B cell (primary cell): ENCODE data around the gene CRHR2. TPM values are rescaled to one million over a fixed set of nuclear protein-coding genes. Genes with fewer than 3 reads are reported as not detected.

ENCODE experiments used
- ATAC-seq: fragments of 200-7000 bp; cut with Tn5 transposase; one replicate; pipeline ENCODE4 v1.10.0; 2021; ENCODE audit warnings: low read depth, mild to moderate bottlenecking, moderate number of reproducible peaks, moderate library complexity
- CTCF ChIA-PET: fragments of 350-600 bp; sonication (Branson Sonifier 250); formaldehyde crosslinking; loops from one replicate; lab custom pipeline; 2021; ENCODE audit warnings: antibody characterized with exemption, inconsistent platforms; lab: Charles Lee
- POLR2A ChIA-PET: fragments of 350-600 bp; sonication (Branson Sonifier 250); formaldehyde crosslinking; loops from one replicate; lab custom pipeline; 2021; ENCODE audit warnings: antibody characterized with exemption; lab: Charles Lee
- DNase-seq: peaks from one replicate; pipeline ENCODE4 v3.0.0; 2013
- H2AFZ ChIP-seq: 2 replicates; pipeline ENCODE4 v1.6.1; 2012; ENCODE audit warnings: mild to moderate bottlenecking, low read depth, low read length; ENCODE audit not compliant: insufficient read depth, poor library complexity, severe bottlenecking
- H3K27ac ChIP-seq, 2 donors: 1 replicate in 1 of 2; 2 replicates in 1 of 2; pipeline ENCODE4 v1.5.1; 2012 to 2013; ENCODE audit warnings: low read length in 2 of 2, mild to moderate bottlenecking in 2 of 2, moderate library complexity in 1 of 2
- H3K27me3 ChIP-seq, 4 experiments: fragments of 200-600 bp in 1 of 4; sonication (generic) in 1 of 4; replicated peaks in 1 of 4; 1 replicate in 2 of 4; 2 replicates in 2 of 4; pipeline versions ENCODE4 v1.6.1 to v1.7.0; 2013 to 2016; ENCODE audit warnings: low read length in 3 of 4, mild to moderate bottlenecking in 2 of 4, mixed read lengths in 1 of 4, moderate library complexity in 1 of 4; ENCODE audit not compliant: insufficient read depth in 4 of 4, control insufficient read depth in 3 of 4; ENCODE audit errors: control extremely low read depth in 1 of 4
- H3K36me3 ChIP-seq, 2 experiments: replicated peaks in 1 of 2; 1 replicate in 1 of 2; 2 replicates in 1 of 2; pipeline versions ENCODE4 v1.6.1 to v1.7.1; 2013; ENCODE audit warnings: low read length in 1 of 2; ENCODE audit not compliant: insufficient read depth in 2 of 2, control insufficient read depth in 1 of 2; ENCODE audit errors: control extremely low read depth in 1 of 2, extremely low read depth in 1 of 2
- H3K4me1 ChIP-seq, 2 donors: fragments of 200-600 bp in 1 of 2; sonication (generic) in 1 of 2; 1 replicate in 1 of 2; 2 replicates in 1 of 2; pipeline versions ENCODE4 v1.5.1 to v1.6.1; 2013 to 2017; ENCODE audit warnings: low read length in 2 of 2; ENCODE audit not compliant: control insufficient read depth in 2 of 2, insufficient read depth in 2 of 2
- H3K4me2 ChIP-seq: replicated peaks from 2 replicates; pipeline ENCODE3; 2012; ENCODE audit warnings: mild to moderate bottlenecking, low read depth, low read length; ENCODE audit not compliant: poor library complexity, severe bottlenecking
- H3K4me3 ChIP-seq, 5 experiments: fragments of 200-600 bp in 1 of 5; sonication (generic) in 1 of 5; 1 replicate in 3 of 5; 2 replicates in 2 of 5; pipeline versions ENCODE4 v1.5.1 to v1.7.0; 2011 to 2016; ENCODE audit warnings: low read length in 4 of 5, mild to moderate bottlenecking in 4 of 5, low read depth in 2 of 5, control low read depth in 1 of 5, moderate library complexity in 1 of 5; ENCODE audit not compliant: insufficient read depth in 1 of 5; ENCODE audit errors: control extremely low read depth in 1 of 5, extremely low read depth in 1 of 5
- H3K79me2 ChIP-seq: fragments of 200-600 bp; sonication (generic); one replicate; pipeline ENCODE4 v1.6.0; 2016; ENCODE audit warnings: low read length; ENCODE audit not compliant: control insufficient read depth, insufficient read depth
- H3K9ac ChIP-seq: fragments of 200-600 bp; sonication (generic); 2 replicates; pipeline ENCODE4 v1.6.1; 2017; ENCODE audit warnings: mild to moderate bottlenecking, low read length, moderate library complexity
- H3K9me3 ChIP-seq, 3 donors: one replicate each; pipeline versions ENCODE4 v1.6.1 to v1.7.1; 2013; ENCODE audit warnings: low read length in 2 of 3; ENCODE audit not compliant: control insufficient read depth in 2 of 3, insufficient read depth in 1 of 3; ENCODE audit errors: control extremely low read depth in 1 of 3
- H4K20me1 ChIP-seq: 2 replicates; pipeline ENCODE4 v1.6.0; 2012; ENCODE audit warnings: mild to moderate bottlenecking, low read length; ENCODE audit not compliant: insufficient read depth, control insufficient read depth, poor library complexity, severe bottlenecking
- H3K27ac Mint-ChIP-seq: one replicate; pipeline ENCODE4 v1.8.0; 2021; ENCODE audit warnings: mixed read lengths
- H3K27me3 Mint-ChIP-seq: one replicate; pipeline ENCODE4 v1.8.0; 2021; ENCODE audit warnings: mixed read lengths
- H3K4me1 Mint-ChIP-seq: one replicate; pipeline ENCODE4 v1.8.0; 2021; ENCODE audit warnings: mixed read lengths
- H3K4me3 Mint-ChIP-seq: one replicate; pipeline ENCODE4 v1.8.0; 2021; ENCODE audit warnings: mixed read lengths
- H3K9me3 Mint-ChIP-seq: one replicate; pipeline ENCODE4 v1.8.0; 2022; ENCODE audit warnings: mixed read lengths; ENCODE audit not compliant: insufficient read depth
- EZH2 ChIP-seq: IDR thresholded peaks from 2 replicates; pipeline ENCODE4 v1.6.1; 2012; ENCODE audit warnings: borderline replicate concordance, low read depth, mild to moderate bottlenecking, moderate library complexity, low read length; ENCODE audit not compliant: insufficient read depth, poor library complexity, severe bottlenecking
- WGBS: methylation state at CpG from one replicate; pipeline ENCODE4 v1.1.5; 2013; ENCODE audit warnings: missing lambda C conversion rate; ENCODE audit not compliant: insufficient coverage; 5-methylcytosine and 5-hydroxymethylcytosine counted together
- intact Hi-C: fragments of 100-400 bp; cut with micrococcal nuclease; formaldehyde crosslinking; loops from one replicate; pipeline ENCODE4 v1.10.0; 2022
- polyA plus RNA-seq: library from polyadenylated mRNA; depleted of rRNA; stranded (reverse); fragments of >200 nt; gene quantifications from 2 replicates; pipeline ENCODE4 v1.2.3, GENCODE V29; 2012
- total RNA-seq, 2 donors: library from RNA; stranded (reverse); fragments of 120-200 nt in 1 of 2; gene quantifications; 1 replicate in 1 of 2; 2 replicates in 1 of 2; pipeline versions ENCODE4 v1.2.3 to v1.2.4, GENCODE V29; 2013 to 2022
- TF ChIP-seq, protein P1 (sequence below): fragments of 200-600 bp; IDR thresholded peaks from one replicate; pipeline ENCODE4 v1.8.0; 2022; ENCODE audit warnings: antibody characterized with exemption, mild to moderate bottlenecking

CRHR2 gene
- total and polyA plus RNA-seq, 2 donors (not counting 1 experiment from before 2014, with no cell fraction given): not detected

GRCh38 chr7:30659312-30659711 is 22.9 kb downstream of the CRHR2 start:
- Mint-ChIP-seq H3K27me3 (peaks cover 3% of the 10 kb centered on the region), H3K9me3 (no peaks in the 10 kb centered on the region), H3K4me1 (no peaks in the 10 kb centered on the region), H3K4me3 (no peak overlapping the region), H3K27ac (no peak overlapping the region)
- no peaks in the 10 kb centered on the region for H3K9me3 ChIP-seq
- ATAC-seq: no peak
- CTCF ChIA-PET: no interaction called here
- no peaks in the 10 kb centered on the region for H4K20me1 ChIP-seq
- H3K27ac ChIP-seq: no peak overlapping the region
- POLR2A ChIA-PET: no interaction called here
- no peak overlapping the region for H3K4me3 ChIP-seq
- no CpG with 5 or more reads among the region's 3 CpGs for WGBS
- intact Hi-C loops: no loop called here
- H3K27me3 ChIP-seq: no peaks in the 10 kb centered on the region
- H3K4me1 ChIP-seq: no peaks in the 10 kb centered on the region
- TF ChIP-seq, protein P1, sequence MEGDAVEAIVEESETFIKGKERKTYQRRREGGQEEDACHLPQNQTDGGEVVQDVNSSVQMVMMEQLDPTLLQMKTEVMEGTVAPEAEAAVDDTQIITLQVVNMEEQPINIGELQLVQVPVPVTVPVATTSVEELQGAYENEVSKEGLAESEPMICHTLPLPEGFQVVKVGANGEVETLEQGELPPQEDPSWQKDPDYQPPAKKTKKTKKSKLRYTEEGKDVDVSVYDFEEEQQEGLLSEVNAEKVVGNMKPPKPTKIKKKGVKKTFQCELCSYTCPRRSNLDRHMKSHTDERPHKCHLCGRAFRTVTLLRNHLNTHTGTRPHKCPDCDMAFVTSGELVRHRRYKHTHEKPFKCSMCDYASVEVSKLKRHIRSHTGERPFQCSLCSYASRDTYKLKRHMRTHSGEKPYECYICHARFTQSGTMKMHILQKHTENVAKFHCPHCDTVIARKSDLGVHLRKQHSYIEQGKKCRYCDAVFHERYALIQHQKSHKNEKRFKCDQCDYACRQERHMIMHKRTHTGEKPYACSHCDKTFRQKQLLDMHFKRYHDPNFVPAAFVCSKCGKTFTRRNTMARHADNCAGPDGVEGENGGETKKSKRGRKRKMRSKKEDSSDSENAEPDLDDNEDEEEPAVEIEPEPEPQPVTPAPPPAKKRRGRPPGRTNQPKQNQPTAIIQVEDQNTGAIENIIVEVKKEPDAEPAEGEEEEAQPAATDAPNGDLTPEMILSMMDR: no peak
- TF ChIP-seq EZH2: no peak
- H3K79me2 ChIP-seq: no peaks in the 10 kb centered on the region
- no peak overlapping the region for H3K9ac ChIP-seq
- H3K4me2 ChIP-seq: no peak overlapping the region
- H2AFZ ChIP-seq: no peak overlapping the region
- H3K36me3 ChIP-seq: no peaks in the 10 kb centered on the region
- DNase-seq: no peak

- 3% methylated on average over 3 of the region's 3 CpGs for WGBS
- Mint-ChIP-seq H3K4me1 (no peaks in the 10 kb centered on the region), H3K4me3 (no peak overlapping the region), H3K9me3 (no peaks in the 10 kb centered on the region), H3K27ac (no peak overlapping the region), H3K27me3 (peaks cover 3% of the 10 kb centered on the region)
- no peak for DNase-seq
- ChIA-PET CTCF (no interaction called here), POLR2A (no interaction called here)
- no peak overlapping the region for H2AFZ ChIP-seq
- H4K20me1 ChIP-seq: no peaks in the 10 kb centered on the region
- H3K36me3 ChIP-seq: no peaks in the 10 kb centered on the region
- H3K27ac ChIP-seq: no peak overlapping the region
- no peak overlapping the region for H3K9ac ChIP-seq
- H3K4me2 ChIP-seq: no peak overlapping the region
- H3K9me3 ChIP-seq: no peaks in the 10 kb centered on the region
- intact Hi-C loops: no loop called here
- H3K79me2 ChIP-seq: no peaks in the 10 kb centered on the region
- no peaks in the 10 kb centered on the region for H3K4me1 ChIP-seq
- H3K27me3 ChIP-seq: no peaks in the 10 kb centered on the region
- no peak for ATAC-seq
- TF ChIP-seq EZH2: no peak
- TF ChIP-seq, protein P1: no peak
- H3K4me3 ChIP-seq: no peak overlapping the region
These were observed 23.7 kb downstream of the CRHR2 start for GRCh38 chr7:30658479-30659074.
